Neutrophil (primary cell): ENCODE data around the gene MCRIP1.

Source experiments
- H3K27ac ChIP-seq: fragments of 200-600 bp; sonication (generic); 2 replicates; pipeline ENCODE4 v1.5.1; 2016; ENCODE audit warnings: mild to moderate bottlenecking, moderate library complexity
- H3K27me3 ChIP-seq: fragments of 200-600 bp; sonication (generic); 2 replicates; pipeline ENCODE4 v1.6.0; 2016; ENCODE audit warnings: mild to moderate bottlenecking
- H3K36me3 ChIP-seq: fragments of 200-600 bp; sonication (generic); 2 replicates; pipeline ENCODE4 v1.5.1; 2017
- H3K4me1 ChIP-seq, 2 experiments: fragments of 200-600 bp in 1 of 2; sonication (generic) in 1 of 2; 1 replicate in 1 of 2; 2 replicates in 1 of 2; pipeline versions ENCODE4 v1.5.1 to v1.6.1; 2013 to 2016; ENCODE audit warnings: low read depth in 1 of 2, low read length in 1 of 2, mild to moderate bottlenecking in 1 of 2, moderate library complexity in 1 of 2; ENCODE audit not compliant: control insufficient read depth in 1 of 2, insufficient read depth in 1 of 2
- H3K4me3 ChIP-seq, 2 experiments: fragments of 200-600 bp in 1 of 2; sonication (generic) in 1 of 2; 1 replicate in 1 of 2; 2 replicates in 1 of 2; pipeline ENCODE4 v1.5.1; 2013 to 2016; ENCODE audit warnings: low read depth in 1 of 2, low read length in 1 of 2, mild to moderate bottlenecking in 1 of 2, moderate library complexity in 1 of 2
- H3K9me3 ChIP-seq: fragments of 200-600 bp; sonication (generic); 2 replicates; pipeline ENCODE4 v1.5.1; 2016
- TF ChIP-seq, protein P1 (sequence below): fragments of 200-600 bp; sonication (generic); IDR thresholded peaks from 2 replicates; pipeline ENCODE4 v1.5.1; 2016; ENCODE audit warnings: antibody characterized with exemption

Gene MCRIP1, protein sequence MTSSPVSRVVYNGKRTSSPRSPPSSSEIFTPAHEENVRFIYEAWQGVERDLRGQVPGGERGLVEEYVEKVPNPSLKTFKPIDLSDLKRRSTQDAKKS

DNA sequence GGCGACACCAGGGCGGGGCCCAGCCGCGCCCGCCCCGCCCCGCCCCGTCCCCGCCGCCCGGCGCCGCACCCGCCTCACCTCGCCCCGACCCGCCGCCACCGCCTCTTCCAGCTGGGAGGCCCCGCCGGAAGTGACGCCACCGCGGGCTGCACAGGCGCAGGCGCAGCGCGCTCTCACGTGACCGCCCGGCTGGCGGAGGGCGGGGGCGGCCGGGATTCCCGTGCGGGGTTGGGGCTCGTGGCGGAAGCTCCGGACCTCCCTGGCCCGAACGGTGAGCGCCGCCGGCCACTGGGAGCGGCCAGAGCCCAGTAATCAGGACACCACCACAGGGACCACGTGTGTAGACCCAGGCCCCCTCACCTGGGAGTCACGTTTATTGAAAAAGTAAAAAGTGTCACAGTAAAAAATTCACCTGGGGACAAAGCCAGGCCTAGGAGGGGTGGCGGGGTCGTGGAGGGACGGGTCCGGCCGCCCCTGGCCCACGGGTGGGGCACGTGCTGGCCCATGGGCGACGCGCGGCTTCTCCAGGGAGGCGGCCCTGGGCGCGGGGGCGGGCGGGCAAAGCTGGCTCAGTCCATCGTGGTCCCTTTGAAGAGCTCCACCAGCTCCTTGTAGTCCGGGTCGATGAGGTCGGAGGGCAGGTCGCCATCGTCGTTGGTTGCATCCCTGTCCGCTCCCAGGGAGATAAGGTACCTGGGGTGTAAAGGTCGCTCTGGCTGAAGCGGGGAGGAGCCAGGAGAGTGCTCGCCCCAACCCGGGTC lies at the start of gene MCRIP1:
TSS of gene MCRIP1 (minus strand) at position 132 of the 761 bp plus-strand sequence. CDS start 8,785 bp downstream, outside the sequence.
- peak within 1 kb of the TSS; percentile 95 for H3K27ac ChIP-seq
- no peaks in the 10 kb centered on the region for H3K9me3 ChIP-seq
- peak within 1 kb of the TSS; percentile 78 for H3K4me3 ChIP-seq
- H3K27me3 ChIP-seq, result no peaks in the 10 kb centered on the region
- peaks cover 51 to 53% of the 10 kb centered on the region in 2 experiments for H3K4me1 ChIP-seq
- TF ChIP-seq, protein P1, sequence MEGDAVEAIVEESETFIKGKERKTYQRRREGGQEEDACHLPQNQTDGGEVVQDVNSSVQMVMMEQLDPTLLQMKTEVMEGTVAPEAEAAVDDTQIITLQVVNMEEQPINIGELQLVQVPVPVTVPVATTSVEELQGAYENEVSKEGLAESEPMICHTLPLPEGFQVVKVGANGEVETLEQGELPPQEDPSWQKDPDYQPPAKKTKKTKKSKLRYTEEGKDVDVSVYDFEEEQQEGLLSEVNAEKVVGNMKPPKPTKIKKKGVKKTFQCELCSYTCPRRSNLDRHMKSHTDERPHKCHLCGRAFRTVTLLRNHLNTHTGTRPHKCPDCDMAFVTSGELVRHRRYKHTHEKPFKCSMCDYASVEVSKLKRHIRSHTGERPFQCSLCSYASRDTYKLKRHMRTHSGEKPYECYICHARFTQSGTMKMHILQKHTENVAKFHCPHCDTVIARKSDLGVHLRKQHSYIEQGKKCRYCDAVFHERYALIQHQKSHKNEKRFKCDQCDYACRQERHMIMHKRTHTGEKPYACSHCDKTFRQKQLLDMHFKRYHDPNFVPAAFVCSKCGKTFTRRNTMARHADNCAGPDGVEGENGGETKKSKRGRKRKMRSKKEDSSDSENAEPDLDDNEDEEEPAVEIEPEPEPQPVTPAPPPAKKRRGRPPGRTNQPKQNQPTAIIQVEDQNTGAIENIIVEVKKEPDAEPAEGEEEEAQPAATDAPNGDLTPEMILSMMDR, result peak; percentile 44
- H3K36me3 ChIP-seq, result no peaks in the 10 kb centered on the region

DNA sequence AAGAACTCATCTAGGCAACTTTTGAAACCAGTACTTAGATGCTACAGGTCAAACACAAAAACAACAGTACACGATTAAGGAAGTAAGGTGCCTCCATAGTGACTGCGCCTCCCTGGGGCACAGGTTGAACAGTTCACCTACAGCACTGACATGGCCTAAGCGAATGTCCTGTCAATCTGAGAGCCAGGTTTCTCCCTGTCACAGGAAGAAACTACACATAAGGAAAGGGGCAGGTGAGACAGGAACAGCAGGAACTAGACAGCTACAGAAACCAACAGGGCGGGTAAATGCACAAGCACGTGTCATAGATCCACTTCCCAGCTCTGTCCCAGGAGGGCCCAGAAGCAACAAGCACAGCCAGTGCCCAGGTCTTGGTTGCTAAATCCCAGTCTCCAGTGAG lies 46.0 kb upstream of the MCRIP1 start:
- Histone ChIP-seq H3K9me3 (no peaks in the 10 kb centered on the region), H3K27me3 (no peaks in the 10 kb centered on the region), H3K4me1 (no peaks in the 10 kb centered on the region), H3K27ac (no peak overlapping the region), H3K4me3 (no peak overlapping the region), H3K36me3 (peaks cover 6% of the 10 kb centered on the region)
- TF ChIP-seq, protein P1, result no peak

DNA sequence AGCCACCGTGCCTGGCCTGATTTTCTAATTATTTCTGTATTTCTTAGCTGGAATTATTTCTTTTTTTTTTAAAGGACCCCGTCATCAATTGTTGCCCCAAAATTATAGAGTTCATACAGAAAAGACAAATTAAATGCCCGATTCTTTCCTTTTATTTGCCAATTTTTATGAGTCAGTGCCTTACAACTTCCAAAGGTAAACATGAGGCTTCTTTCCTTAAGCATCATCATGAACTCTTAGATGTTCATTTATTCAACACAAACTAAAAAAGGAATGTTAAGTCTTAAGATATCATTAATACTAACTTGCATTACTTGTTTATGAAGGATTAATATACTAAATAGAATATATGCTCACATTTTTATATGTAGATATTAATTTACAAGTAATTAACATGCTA lies 45.2 kb upstream of the MCRIP1 start:
- Histone ChIP-seq H3K9me3 (no peaks in the 10 kb centered on the region), H3K4me1 (no peaks in the 10 kb centered on the region), H3K4me3 (no peak overlapping the region), H3K27me3 (no peaks in the 10 kb centered on the region), H3K27ac (no peak overlapping the region), H3K36me3 (peaks cover 6% of the 10 kb centered on the region)
- TF ChIP-seq, protein P1, result no peak

DNA sequence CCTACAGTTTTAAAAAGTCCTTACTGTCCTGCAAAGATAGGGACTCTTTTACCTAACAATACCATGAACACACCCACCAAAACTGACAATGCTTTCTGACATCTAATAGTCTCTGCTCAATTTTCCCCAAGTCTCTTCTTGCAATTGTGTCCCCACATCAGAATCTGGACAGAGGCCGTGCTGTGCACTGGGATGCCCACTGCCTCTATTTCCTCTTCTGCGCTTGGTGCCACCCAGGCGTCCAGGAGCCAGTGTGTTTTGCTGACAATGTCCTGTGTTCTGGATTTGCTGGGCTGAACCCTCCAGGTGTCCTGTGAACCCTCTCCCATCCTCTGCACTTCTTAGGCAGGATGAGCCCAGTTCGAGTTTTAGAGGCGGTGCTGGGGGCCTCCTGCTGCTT lies 44.5 kb upstream of the MCRIP1 start:
- Histone ChIP-seq H3K9me3 (no peaks in the 10 kb centered on the region), H3K27ac (no peak overlapping the region), H3K4me1 (no peaks in the 10 kb centered on the region), H3K36me3 (peaks cover 6% of the 10 kb centered on the region), H3K4me3 (no peak overlapping the region), H3K27me3 (no peaks in the 10 kb centered on the region)
- TF ChIP-seq, protein P1, result no peak

DNA sequence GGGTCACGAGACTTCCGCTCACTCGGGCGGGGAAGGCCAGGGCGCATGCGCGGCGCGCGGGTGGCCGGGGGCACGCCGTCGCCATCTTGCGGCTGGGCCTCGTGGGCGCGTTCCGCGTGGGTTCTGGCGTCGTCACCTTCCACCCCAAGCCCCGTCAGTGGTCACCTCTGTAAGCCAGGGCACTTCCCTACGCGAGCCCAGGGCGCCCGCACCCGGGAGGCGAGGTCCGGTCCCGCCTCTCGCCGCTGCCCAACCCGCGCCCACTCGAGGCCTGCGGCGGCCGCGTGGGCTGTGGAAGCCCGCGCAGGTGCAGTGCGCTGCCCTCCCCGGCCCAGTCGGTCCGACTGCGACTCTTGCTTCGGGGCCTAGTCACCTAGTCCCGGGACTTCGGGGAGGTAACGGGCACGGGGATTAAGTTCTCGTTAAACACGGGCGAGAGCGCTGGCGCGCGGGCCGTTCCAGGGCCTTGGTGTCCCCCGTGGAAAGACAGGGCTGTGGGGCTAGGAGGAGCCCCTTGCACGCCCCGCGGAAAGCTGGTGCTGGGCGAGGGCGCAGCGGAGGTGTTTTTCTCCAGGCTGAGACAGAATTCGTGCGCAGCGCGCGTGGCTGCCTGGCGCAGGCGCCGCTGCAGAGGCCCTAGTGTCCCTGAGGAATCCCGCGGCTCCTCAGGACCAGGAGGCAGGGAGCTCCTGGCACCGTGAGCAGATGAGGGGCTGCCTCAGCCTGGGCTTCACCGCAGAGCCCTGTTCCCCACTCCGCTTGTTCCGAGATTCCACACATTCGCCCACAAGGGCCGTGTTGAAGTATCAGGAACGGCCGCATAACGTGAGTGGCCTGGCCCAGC lies 38.5 kb upstream of the MCRIP1 start:
- Histone ChIP-seq H3K9me3 (no peaks in the 10 kb centered on the region), H3K4me3 (peak overlapping the region; percentile 91 to 96), H3K27me3 (no peaks in the 10 kb centered on the region), H3K27ac (peak overlapping the region; percentile 96), H3K4me1 (peaks cover 31 to 41% of the 10 kb centered on the region in 2 experiments), H3K36me3 (peaks cover 34% of the 10 kb centered on the region)
- TF ChIP-seq, protein P1, result peak; percentile 53
